AG04449 (cell line): ENCODE data around the gene GPR176.
"Not testable (repeated sequence)": the region's sequence is repeated elsewhere in the genome, so short reads cannot be mapped to it uniquely, and the experiment has no call there.

ENCODE experiments used
- CTCF ChIA-PET: fragments of 350-600 bp; formaldehyde crosslinking; extraction: SDS; loops from one replicate; lab custom pipeline; 2021; ENCODE audit warnings: antibody characterized with exemption; lab: Yijun Ruan, JAX
- POLR2A ChIA-PET: fragments of 400-600, 350-600 bp; formaldehyde crosslinking; extraction: SDS; loops from one replicate; lab custom pipeline; 2020; ENCODE audit warnings: antibody characterized with exemption, inconsistent platforms; lab: Yijun Ruan, JAX
- DNase-seq: peaks from one replicate; pipeline ENCODE4 v3.0.0-alpha.2; 2010; ENCODE audit warnings: low read depth, low spot score
- H3K4me3 ChIP-seq: 2 replicates; pipeline ENCODE4 v1.5.1; 2011; ENCODE audit warnings: low read depth, mild to moderate bottlenecking, control low read depth, low read length
- CTCF ChIP-seq: IDR thresholded peaks from one replicate; pipeline ENCODE4 v1.5.1; 2011; ENCODE audit warnings: mild to moderate bottlenecking, moderate library complexity, low read length, control low read depth, inconsistent platforms; ENCODE audit not compliant: insufficient read depth; ENCODE audit errors: missing control alignments

The GPR176 gene

GRCh38 chr15:39826975-39827374 lies 93.1 kb downstream of the GPR176 start:
- DNase-seq = no peak
- no peak overlapping the region for H3K4me3 ChIP-seq
- TF ChIP-seq CTCF = no peak
- ChIA-PET CTCF (no interaction called here), POLR2A (no interaction called here)

- no peak for DNase-seq
- no peak for TF ChIP-seq CTCF
- H3K4me3 ChIP-seq = no peak overlapping the region
- ChIA-PET CTCF (interaction anchor here (0.8 kb wide), 1 partner anchor 18 kb away, joined by 3 read pairs; no protein-coding TSS in a partner anchor), POLR2A (no interaction called here)
Observed at GRCh38 chr15:39823634-39824033, 96.4 kb downstream of the GPR176 start.

GRCh38 chr15:39820050-39820602 lies 99.9 kb downstream of the GPR176 start:
- no peak for DNase-seq
- ChIA-PET POLR2A (no interaction called here), CTCF (interaction anchor here (1.2 to 1.5 kb wide), 4 partner anchors 9 to 31 kb away, joined by 3 to 6 read pairs (median 4); no protein-coding TSS in a partner anchor)
- no peak overlapping the region for H3K4me3 ChIP-seq
- no peak for TF ChIP-seq CTCF

- no peak overlapping the region for H3K4me3 ChIP-seq
- TF ChIP-seq CTCF = no peak
- no peak for DNase-seq
- ChIA-PET POLR2A (no interaction called here), CTCF (interaction anchor here (1.2 to 1.5 kb wide), 4 partner anchors 9 to 31 kb away, joined by 3 to 6 read pairs (median 4); no protein-coding TSS in a partner anchor)
Observed at GRCh38 chr15:39819533-39819932, 100.5 kb downstream of the GPR176 start.

- TF ChIP-seq CTCF = no peak
- POLR2A ChIA-PET = no interaction called here
- DNase-seq = no peak
- no peak overlapping the region for H3K4me3 ChIP-seq
- CTCF ChIA-PET = interaction anchor here (1.1 kb wide), 1 partner anchor 287 kb away, joined by 3 read pairs; no protein-coding TSS in a partner anchor
Observed at GRCh38 chr15:39817892-39818291, 102.2 kb downstream of the GPR176 start.

GRCh38 chr15:39814489-39814888 lies 105.6 kb downstream of the GPR176 start:
- H3K4me3 ChIP-seq = no peak overlapping the region
- TF ChIP-seq CTCF = no peak
- no peak for DNase-seq
- CTCF ChIA-PET = interaction anchor here (1.9 kb wide), 1 partner anchor 14 kb away, joined by 5 read pairs; no protein-coding TSS in a partner anchor
- POLR2A ChIA-PET = no interaction called here

GRCh38 chr15:39812651-39813050 lies 107.4 kb downstream of the GPR176 start:
- DNase-seq, CTCF ChIA-PET, POLR2A ChIA-PET, H3K4me3 ChIP-seq: not testable (repeated sequence)
